Activated CD8-positive, alpha-beta memory T cell treated with anti-CD3 and anti-CD28 coated beads for 36 hours (primary cell): ENCODE measurements around the gene KRT17. TPM values are rescaled to one million over a fixed set of nuclear protein-coding genes. Genes with fewer than 3 reads are reported as not detected.

ENCODE experiments used
- total RNA-seq, 2 experiments: library from RNA; stranded (reverse); gene quantifications; one replicate each; pipeline ENCODE4 v1.2.3, GENCODE V29; 2021

Gene KRT17
- total RNA-seq, 2 experiments from 2014 or later = 0.27 TPM; not detected in 1

Other genes starting within 250 kb of the KRT17 start
- gene KRT34, start 242.3 kb downstream of the KRT17 start, total RNA-seq = not detected
- gene KRT31, start 227.0 kb downstream of the KRT17 start, total RNA-seq = not detected
- gene KRT37, start 200.0 kb downstream of the KRT17 start, total RNA-seq = not detected
- not detected for gene KRT38, start 183.6 kb downstream of the KRT17 start, total RNA-seq
- gene KRT32, start 157.2 kb downstream of the KRT17 start, total RNA-seq = not detected
- not detected for gene KRT35, start 143.4 kb downstream of the KRT17 start, total RNA-seq
- gene KRT36, start 134.7 kb downstream of the KRT17 start, total RNA-seq = not detected
- not detected for gene KRT13, start 119.0 kb downstream of the KRT17 start, total RNA-seq
- not detected for gene KRT15, start 105.7 kb downstream of the KRT17 start, total RNA-seq
- not detected for gene KRT19, start 96.3 kb downstream of the KRT17 start, total RNA-seq
- not detected for gene KRT9, start 52.5 kb downstream of the KRT17 start, total RNA-seq
- not detected for gene KRT14, start 37.7 kb downstream of the KRT17 start, total RNA-seq
- not detected for gene KRT16, start 11.8 kb downstream of the KRT17 start, total RNA-seq
- gene EIF1, start 64.3 kb upstream of the KRT17 start, total RNA-seq = 1,000 to 10,000 TPM; 1,395 to 1,415 TPM
- not detected for gene GAST, start 87.8 kb upstream of the KRT17 start, total RNA-seq
- gene HAP1, start 110.1 kb upstream of the KRT17 start, total RNA-seq = under 1 TPM; 0.10 to 0.25 TPM
- under 1 TPM; 0.42 to 0.55 TPM for gene JUP, start 162.1 kb upstream of the KRT17 start, total RNA-seq
- gene P3H4, start 187.4 kb upstream of the KRT17 start, total RNA-seq = 1 to 10 TPM; 3.3 to 3.7 TPM
- gene FKBP10, start 188.4 kb upstream of the KRT17 start, total RNA-seq = 1 to 10 TPM; 1.7 to 2.1 TPM
- 10 to 100 TPM; 53.0 to 56.0 TPM for gene NT5C3B, start 211.7 kb upstream of the KRT17 start, total RNA-seq
- gene KLHL10, start 213.2 kb upstream of the KRT17 start, total RNA-seq = under 1 TPM; 0.08 to 0.17 TPM
- 10 to 100 TPM; 23.2 to 23.8 TPM for gene KLHL11, start 240.8 kb upstream of the KRT17 start, total RNA-seq